ENCODE data around the gene PRIM2.

GRCh38 chr6:57310817-57311157 lies 6.6 kb upstream of the PRIM2 start:
- no peak for TF ChIP-seq GABPA (IDR thresholded peaks at IDR 0.05; ENCODE audit: low read depth)
- TF ChIP-seq HDAC6 (IDR thresholded peaks at IDR 0.05; ENCODE audit: unreplicated experiment): no peak
- no peak for TF ChIP-seq CTCF (IDR thresholded peaks at IDR 0.05 in 2 of 3, conservative IDR thresholded peaks at IDR 0.05 in 1 of 3; ENCODE audit: control insufficient read depth in 2 of 3, extremely low read depth in 1 of 3, insufficient read depth in 1 of 3, low read depth in 3 of 3, low read length in 3 of 3)
- no peak for TF ChIP-seq TAF1 (IDR thresholded peaks at IDR 0.05; ENCODE audit: borderline replicate concordance, low read depth, low read length)
- no peak for TF ChIP-seq RFX5 (IDR thresholded peaks at IDR 0.05; ENCODE audit: low read depth, low read length)
- no peak for TF ChIP-seq NRF1 (conservative IDR thresholded peaks at IDR 0.05; ENCODE audit: low read depth, low read length)
- no peak for TF ChIP-seq CREB1 (IDR thresholded peaks at IDR 0.05; ENCODE audit: low read depth)
- TF ChIP-seq CHD4 (IDR thresholded peaks at IDR 0.05): no peak
